ENCODE results near the gene FNDC10.

FNDC10 gene

DNA sequence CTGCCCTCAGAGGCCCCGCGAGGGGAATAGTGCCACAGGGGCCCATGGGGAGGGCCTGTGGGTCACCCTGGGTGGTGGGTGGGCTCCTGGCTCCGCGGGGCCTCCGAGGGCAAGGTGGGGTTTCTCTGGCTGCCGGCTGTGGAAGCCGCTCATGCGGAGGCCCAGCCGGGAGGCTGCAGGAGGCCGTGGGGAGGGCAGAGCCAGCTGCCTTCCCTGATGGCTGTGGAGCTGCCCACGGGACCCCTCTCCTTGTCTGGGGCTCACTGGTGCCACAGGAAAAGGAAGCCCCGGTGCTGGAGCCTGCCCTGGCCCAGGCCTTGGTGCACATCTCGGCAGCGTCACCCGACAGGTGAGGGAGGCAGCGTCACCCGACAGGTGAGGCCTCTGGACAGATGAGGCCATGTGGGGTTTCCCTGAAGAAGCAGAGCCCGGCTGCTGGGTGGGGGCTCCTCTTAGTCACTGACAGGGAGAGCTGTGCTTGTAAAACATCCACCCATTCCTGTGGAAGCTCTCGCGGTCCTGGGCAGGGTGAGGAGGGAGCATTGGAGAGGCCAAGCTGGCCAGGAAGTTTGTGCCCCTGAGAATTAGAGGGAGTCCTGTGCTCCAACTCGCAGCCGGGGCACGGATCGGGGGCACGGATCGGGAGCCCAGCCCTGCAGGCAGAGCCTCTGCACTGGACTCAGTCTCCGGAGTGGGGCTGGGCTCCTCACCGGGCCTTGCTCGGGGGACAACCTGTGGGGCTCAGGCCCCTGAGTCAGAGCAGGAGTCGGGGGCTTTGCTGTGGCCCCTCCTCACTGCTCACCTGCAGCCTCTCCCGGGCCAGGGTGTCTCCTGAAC lies 21.5 kb upstream of the FNDC10 start:
- no peak overlapping the region for H3K9ac ChIP-seq (ENCODE audit: low read length)
- no peaks in the 10 kb centered on the region for H3K9me3 ChIP-seq (ENCODE audit: insufficient read depth, low read length)
- no peaks in the 10 kb centered on the region for H4K20me1 ChIP-seq (ENCODE audit: low read depth, low read length)
- TF ChIP-seq EZH2phosphoT487 (conservative IDR thresholded peaks at IDR 0.05; ENCODE audit: low read length) = no peak
- no peak for TF ChIP-seq CTCF (IDR thresholded peaks at IDR 0.05; ENCODE audit: insufficient read depth, low read length, poor library complexity, severe bottlenecking)
- H3K79me2 ChIP-seq (ENCODE audit: insufficient read depth, low read length) = no peaks in the 10 kb centered on the region
- no peak overlapping the region for H3K4me2 ChIP-seq (ENCODE audit: low read depth, low read length, poor library complexity, severe bottlenecking)
- H3F3A ChIP-seq (ENCODE audit: insufficient read depth) = no peaks in the 10 kb centered on the region; the same call in 1 of the 2 replicates
- H2AFZ ChIP-seq (ENCODE audit: low read depth, low read length, severe bottlenecking) = no peak overlapping the region
- H3K27ac ChIP-seq (ENCODE audit: low read depth, low read length) = no peak overlapping the region
- no peaks in the 10 kb centered on the region for H3K27me3 ChIP-seq (ENCODE audit: low read length)
- no peaks in the 10 kb centered on the region for H3K36me3 ChIP-seq (ENCODE audit: low read length)
- H3K4me3 ChIP-seq (ENCODE audit: insufficient read depth, low read length, poor library complexity, severe bottlenecking) = no peak overlapping the region
- no peaks in the 10 kb centered on the region for H3K9me2 ChIP-seq (replicated peaks; ENCODE audit: insufficient read depth, low read length)

GRCh38 chr1:1620433-1621139 lies 20.7 kb upstream of the FNDC10 start:
- H3K9me2 ChIP-seq (replicated peaks; ENCODE audit: insufficient read depth, low read length) = no peaks in the 10 kb centered on the region
- TF ChIP-seq CTCF (IDR thresholded peaks at IDR 0.05; ENCODE audit: insufficient read depth, low read length, poor library complexity, severe bottlenecking) (no peak), EZH2phosphoT487 (conservative IDR thresholded peaks at IDR 0.05; ENCODE audit: low read length) (no peak)
- H3K79me2 ChIP-seq (ENCODE audit: insufficient read depth, low read length) = no peaks in the 10 kb centered on the region
- no peak overlapping the region for H3K4me2 ChIP-seq (ENCODE audit: low read depth, low read length, poor library complexity, severe bottlenecking)
- H3K9ac ChIP-seq (ENCODE audit: low read length) = no peak overlapping the region
- no peaks in the 10 kb centered on the region for H4K20me1 ChIP-seq (ENCODE audit: low read depth, low read length)
- H3K36me3 ChIP-seq (ENCODE audit: low read length) = no peaks in the 10 kb centered on the region
- no peak overlapping the region for H2AFZ ChIP-seq (ENCODE audit: low read depth, low read length, severe bottlenecking)
- no peaks in the 10 kb centered on the region for H3K27me3 ChIP-seq (ENCODE audit: low read length)
- H3K27ac ChIP-seq (ENCODE audit: low read depth, low read length) = no peak overlapping the region
- H3F3A ChIP-seq (ENCODE audit: insufficient read depth) = no peaks in the 10 kb centered on the region; the same call in 1 of the 2 replicates
- H3K9me3 ChIP-seq (ENCODE audit: insufficient read depth, low read length) = no peaks in the 10 kb centered on the region
- no peak overlapping the region for H3K4me3 ChIP-seq (ENCODE audit: insufficient read depth, low read length, poor library complexity, severe bottlenecking)

DNA sequence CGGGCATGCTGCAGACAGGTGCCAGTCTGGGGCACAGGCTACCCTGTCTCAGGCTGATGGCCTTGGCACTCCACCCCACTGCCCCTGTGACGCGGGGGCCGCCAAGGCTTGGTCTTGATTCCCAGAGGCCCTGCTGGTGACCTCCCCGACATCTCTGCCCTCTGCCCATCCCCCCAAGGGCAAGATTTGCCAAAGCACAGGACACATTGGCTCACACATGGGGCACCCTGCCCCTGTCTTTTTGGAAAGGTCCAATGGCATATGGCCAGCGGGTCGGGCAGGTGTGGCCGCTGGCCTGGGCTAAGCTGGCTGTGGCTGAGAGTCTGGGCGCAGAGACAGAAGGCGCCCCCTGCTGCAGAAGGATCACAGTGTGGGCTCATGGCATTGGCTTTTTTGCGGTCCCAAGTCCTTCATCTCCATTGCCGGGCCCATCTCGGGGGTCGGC lies 20.0 kb upstream of the FNDC10 start:
- Histone ChIP-seq H3K27ac (ENCODE audit: low read depth, low read length) (no peak overlapping the region), H3K9me2 (replicated peaks; ENCODE audit: insufficient read depth, low read length) (no peaks in the 10 kb centered on the region), H3K4me3 (ENCODE audit: insufficient read depth, low read length, poor library complexity, severe bottlenecking) (no peak overlapping the region), H4K20me1 (ENCODE audit: low read depth, low read length) (no peaks in the 10 kb centered on the region), H3K9ac (ENCODE audit: low read length) (no peak overlapping the region), H3K36me3 (ENCODE audit: low read length) (no peaks in the 10 kb centered on the region), H3K9me3 (ENCODE audit: insufficient read depth, low read length) (no peaks in the 10 kb centered on the region), H3K4me2 (ENCODE audit: low read depth, low read length, poor library complexity, severe bottlenecking) (no peak overlapping the region), H3K79me2 (ENCODE audit: insufficient read depth, low read length) (no peaks in the 10 kb centered on the region), H2AFZ (ENCODE audit: low read depth, low read length, severe bottlenecking) (no peak overlapping the region), H3F3A (ENCODE audit: insufficient read depth) (no peaks in the 10 kb centered on the region; the same call in 1 of the 2 replicates), H3K27me3 (ENCODE audit: low read length) (no peaks in the 10 kb centered on the region)
- TF ChIP-seq EZH2phosphoT487 (conservative IDR thresholded peaks at IDR 0.05; ENCODE audit: low read length) = no peak
- no peak for TF ChIP-seq CTCF (IDR thresholded peaks at IDR 0.05; ENCODE audit: insufficient read depth, low read length, poor library complexity, severe bottlenecking)
